GM18873 (cell line): ENCODE data around the gene IGSF6.

Source experiments
- ATAC-seq: cut with Tn5 transposase; IDR thresholded peaks from one replicate; pipeline ENCODE4 v1.9.1; 2021; ENCODE audit warnings: mild to moderate bottlenecking, moderate library complexity, moderate number of reproducible peaks; ENCODE audit not compliant: unreplicated experiment, low FRiP score

Gene IGSF6

GRCh38 chr16:21603928-21604327, 48.5 kb downstream of the IGSF6 start:
- ATAC-seq, result no peak

- ATAC-seq, result no peak
Observed at GRCh38 chr16:21602785-21603184, 49.6 kb downstream of the IGSF6 start.

GRCh38 chr16:21600031-21600773, 52.2 kb downstream of the IGSF6 start:
- ATAC-seq, result no peak

GRCh38 chr16:21599122-21600030, 53.0 kb downstream of the IGSF6 start, which contains the start of gene METTL9:
TSS of gene METTL9 (plus strand) at chr16:21599577. CDS start at chr16:21599734, 157 bp downstream.
- ATAC-seq, result peak; percentile 76

GRCh38 chr16:21598701-21599121, 53.7 kb downstream of the IGSF6 start:
- ATAC-seq, result no peak

GRCh38 chr16:21598206-21598605, 54.2 kb downstream of the IGSF6 start:
- no peak for ATAC-seq

GRCh38 chr16:21597561-21598030, 54.8 kb downstream of the IGSF6 start:
- ATAC-seq, result no peak

GRCh38 chr16:21593530-21594289, 58.7 kb downstream of the IGSF6 start:
- ATAC-seq, result no peak

GRCh38 chr16:21592191-21592590, 60.2 kb downstream of the IGSF6 start:
- no peak for ATAC-seq

- ATAC-seq, result no peak
Observed at GRCh38 chr16:21590796-21591195, 61.6 kb downstream of the IGSF6 start.

GRCh38 chr16:21590287-21590686, 62.1 kb downstream of the IGSF6 start:
- no peak for ATAC-seq

GRCh38 chr16:21589551-21589950, 62.9 kb downstream of the IGSF6 start:
- no peak for ATAC-seq
